Fibroblast of peridontal ligament (primary cell): ENCODE data around the gene MACROD2.

Source experiments
- DNase-seq: peaks from one replicate; pipeline ENCODE4 v3.0.0-alpha.2; 2010; ENCODE audit errors: extremely low read depth

The MACROD2 gene

DNA sequence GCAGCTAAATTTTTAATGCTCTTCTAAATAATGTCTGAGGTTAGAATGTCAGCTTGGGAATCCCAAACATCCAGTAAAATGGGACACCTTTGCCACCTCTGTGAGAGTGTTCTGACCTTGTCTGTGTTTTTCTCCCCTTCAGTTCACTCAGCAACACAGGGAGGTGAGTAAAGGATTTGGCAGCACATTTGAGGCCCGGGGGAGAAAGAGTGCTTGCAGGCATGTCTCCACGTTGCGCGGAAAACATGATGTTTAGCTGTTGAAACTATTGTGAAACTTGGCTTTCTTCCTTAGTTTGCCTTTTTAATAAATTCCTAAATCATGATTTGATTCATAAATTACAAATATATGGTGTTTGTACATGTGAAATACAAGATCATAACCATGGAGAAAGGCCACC lies 1049.9 kb downstream of the MACROD2 start:
- DNase-seq, result no peak

DNA sequence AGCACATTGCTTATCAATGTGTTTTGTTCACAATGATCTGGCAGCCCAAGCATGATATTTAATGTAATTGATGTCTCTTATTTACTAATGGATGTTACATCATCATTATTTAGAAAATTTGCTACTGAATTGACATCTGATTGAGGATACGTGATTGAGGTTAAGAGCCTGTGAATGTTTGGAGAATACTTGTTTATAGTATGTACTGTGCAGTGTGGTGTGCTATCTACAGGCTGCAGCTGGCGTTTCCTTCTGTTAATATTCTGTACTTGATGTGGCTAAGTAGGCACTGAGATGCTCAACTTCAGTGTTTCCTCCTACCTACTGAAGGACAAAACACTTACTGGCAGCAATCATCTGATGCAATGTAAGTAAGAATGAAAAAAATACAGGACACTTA lies 1051.7 kb downstream of the MACROD2 start:
- DNase-seq, result no peak

DNA sequence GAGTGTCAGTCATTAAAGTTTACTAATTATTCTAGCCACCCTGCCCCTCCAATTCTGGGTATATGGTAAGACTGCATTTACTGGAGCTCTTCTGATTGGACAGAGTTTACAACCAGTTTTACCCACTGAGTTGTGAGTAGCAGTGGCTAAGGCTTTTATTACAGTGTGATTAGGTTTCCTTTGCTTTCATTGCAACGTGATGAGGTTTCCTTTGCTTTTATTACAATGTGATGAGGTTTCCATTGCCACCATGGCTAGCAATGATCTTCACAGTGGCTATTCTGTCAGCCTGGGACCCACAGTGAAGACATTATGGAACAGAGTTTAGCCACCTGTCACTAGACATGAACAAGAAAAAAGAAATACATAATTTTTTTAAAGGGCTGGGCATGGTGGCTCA lies 1052.3 kb downstream of the MACROD2 start:
- no peak for DNase-seq

DNA sequence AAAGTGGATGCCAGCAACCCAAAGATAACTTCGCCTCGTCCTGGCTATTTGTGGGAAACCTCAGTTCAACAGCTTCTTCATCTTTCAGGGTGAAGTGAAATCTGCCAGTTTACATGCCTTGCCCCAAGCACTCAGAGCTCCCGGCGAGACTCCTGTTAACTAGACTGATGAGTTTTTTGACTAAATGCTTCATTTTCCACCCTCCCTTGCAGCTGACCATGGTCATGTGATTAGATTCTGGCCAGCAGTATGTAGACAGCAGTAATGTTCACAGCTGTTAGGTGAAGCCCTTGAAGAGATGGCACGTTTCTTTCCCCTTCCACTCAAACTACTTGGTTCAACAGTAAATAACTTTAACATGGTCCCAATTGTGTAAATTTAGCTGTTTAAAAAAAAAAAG lies 1060.9 kb downstream of the MACROD2 start:
- no peak for DNase-seq

GRCh38 chr20:15058841-15059240 lies 1063.5 kb downstream of the MACROD2 start:
- no peak for DNase-seq

DNA sequence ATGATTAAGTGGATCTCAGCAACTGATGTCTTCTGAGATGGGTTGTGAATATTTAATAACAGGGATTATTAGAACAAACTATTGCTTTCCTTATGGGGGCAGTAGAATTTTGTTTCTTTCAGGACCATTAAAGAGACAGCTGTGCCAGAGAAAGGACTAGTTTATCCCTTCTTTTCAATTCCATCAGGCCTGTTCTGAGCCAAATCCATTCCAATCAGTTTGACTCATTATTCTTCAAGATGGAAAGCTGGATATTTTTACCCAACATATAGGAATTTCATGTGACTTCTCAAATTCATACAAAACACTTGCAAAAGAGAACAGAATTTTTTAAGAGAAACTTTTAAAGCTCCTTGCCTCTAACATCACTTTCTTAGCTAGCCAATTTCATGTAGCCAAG lies 1064.1 kb downstream of the MACROD2 start:
- DNase-seq, result peak; percentile 7

DNA sequence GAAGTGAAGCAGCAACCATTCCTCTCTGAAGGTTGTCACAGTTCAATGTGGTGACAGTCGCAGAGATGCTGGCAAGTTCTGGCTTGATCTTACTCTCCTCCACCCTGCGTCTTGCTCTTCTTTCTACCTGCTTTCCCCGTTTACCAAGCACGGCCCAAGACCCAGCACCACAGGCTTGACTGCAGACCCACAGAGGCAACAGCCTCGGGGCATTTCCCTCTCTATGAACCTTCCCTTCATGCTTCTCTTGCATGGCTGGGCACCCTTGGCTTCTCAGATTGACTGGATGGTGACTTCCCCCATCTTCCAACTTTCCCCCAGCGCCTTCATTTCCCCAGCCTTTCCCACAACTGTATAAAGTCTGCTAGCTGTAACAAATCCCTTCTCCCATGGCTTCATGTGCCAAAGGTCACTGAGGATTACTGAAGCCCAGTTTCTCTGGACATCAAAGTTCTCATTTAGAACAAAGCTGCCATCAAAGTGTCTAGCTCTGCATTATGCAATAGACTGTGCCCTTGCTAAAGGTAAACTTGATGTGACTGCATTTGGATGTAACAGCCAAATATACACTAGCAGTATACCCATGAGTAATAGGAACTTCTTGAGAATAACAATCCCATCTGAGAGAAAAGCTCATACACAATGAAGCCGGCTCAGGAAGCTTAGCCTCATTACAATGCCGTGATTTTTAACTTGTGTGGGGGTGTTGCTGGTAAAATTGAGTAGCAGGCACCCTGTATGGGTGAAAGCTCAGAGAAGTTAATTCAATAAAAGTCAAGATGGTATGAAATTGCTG lies 1065.1 kb downstream of the MACROD2 start:
- no peak for DNase-seq

DNA sequence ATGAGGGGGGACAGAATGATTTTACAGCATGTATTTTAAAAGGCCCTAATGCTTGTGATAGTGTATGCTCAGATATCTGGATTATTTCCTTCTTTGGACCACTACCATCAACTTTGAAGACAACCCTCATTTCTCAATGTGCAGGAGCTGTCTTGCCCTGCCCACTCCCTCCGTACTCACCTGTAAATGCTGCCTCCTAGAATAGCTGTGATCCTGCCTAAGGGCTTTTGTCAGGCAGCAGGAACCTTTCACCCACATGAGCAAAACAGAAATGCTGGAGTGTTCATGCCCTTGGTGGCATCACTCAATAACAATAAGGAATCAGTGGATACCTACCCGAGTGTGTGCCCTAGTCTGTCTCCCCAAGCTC lies 1065.7 kb downstream of the MACROD2 start:
- DNase-seq, result no peak

DNA sequence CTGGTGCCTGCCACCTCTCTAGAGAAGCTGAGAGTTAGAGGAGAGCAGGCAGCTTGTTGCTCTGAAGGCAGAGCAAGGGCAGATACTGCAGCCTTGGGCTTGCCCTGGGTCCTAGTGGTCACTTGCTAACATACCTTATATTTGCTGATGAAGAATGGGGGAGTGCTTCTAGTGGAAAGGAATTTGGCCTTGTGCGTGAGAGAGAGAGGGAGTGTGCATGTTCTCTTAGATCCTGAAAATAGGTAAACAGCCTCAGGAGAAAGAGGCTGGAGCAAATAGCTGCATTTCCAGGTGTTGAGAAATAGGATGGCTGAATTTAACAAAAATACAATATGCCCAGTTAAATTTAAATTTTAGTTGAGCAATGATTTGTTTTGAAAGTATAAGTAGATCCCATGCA lies 1066.6 kb downstream of the MACROD2 start:
- DNase-seq, result no peak

- DNase-seq, result no peak
These were observed 1067.8 kb downstream of the MACROD2 start for GRCh38 chr20:15063081-15063480.

- DNase-seq, result no peak
These were observed 1069.4 kb downstream of the MACROD2 start for GRCh38 chr20:15064741-15065140.

GRCh38 chr20:15065794-15066193 lies 1070.5 kb downstream of the MACROD2 start:
- peak; percentile 2 for DNase-seq

GRCh38 chr20:15068486-15068885 lies 1073.2 kb downstream of the MACROD2 start:
- DNase-seq, result no peak

GRCh38 chr20:15069355-15069754 lies 1074.0 kb downstream of the MACROD2 start:
- no peak for DNase-seq

GRCh38 chr20:15071085-15071808 lies 1075.9 kb downstream of the MACROD2 start:
- DNase-seq, result no peak

DNA sequence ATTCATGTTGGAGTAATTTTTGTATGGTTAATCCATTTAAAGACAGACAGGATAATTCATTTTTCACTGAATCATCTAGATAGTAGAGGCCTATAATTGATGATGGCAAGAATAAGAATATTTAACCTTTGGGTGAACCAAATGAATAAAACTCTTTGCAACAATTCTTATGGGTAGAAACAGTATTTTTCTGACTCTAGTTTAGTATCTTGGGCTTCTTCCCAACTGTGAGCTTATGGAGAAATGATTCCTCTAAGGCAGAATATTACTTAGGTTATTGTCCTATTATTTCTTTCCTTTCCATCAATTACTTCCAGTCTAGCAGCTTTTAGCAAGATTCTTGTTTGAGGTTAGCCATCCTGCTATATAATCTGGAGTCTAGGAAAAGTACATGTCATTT lies 1077.0 kb downstream of the MACROD2 start:
- no peak for DNase-seq

DNA sequence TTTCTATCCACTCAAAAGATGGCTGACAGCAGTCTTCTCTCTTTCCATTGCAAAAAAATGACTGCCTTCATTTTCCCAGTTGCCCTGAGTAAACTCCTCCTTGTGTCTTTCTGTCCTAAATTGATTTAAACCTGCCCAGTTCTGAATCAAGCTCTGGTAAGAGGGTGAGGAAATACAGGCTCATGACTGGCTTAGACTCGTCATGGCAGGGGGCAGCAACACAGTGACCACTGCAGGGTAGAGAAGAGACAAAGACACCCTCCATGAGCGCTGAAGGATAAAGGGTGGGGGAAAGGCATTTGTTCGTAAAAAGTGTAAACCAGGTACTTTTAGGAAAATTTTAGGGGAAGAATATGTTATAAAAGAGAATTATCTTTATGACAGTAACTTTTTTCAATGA lies 1080.3 kb downstream of the MACROD2 start:
- DNase-seq, result no peak

- DNase-seq, result no peak
These were observed 1081.5 kb downstream of the MACROD2 start for GRCh38 chr20:15076785-15077184.

GRCh38 chr20:15077733-15078250 lies 1082.5 kb downstream of the MACROD2 start:
- DNase-seq, result no peak

- DNase-seq, result no peak
These were observed 1084.5 kb downstream of the MACROD2 start for GRCh38 chr20:15079594-15080340.

- DNase-seq, result no peak
These were observed 1085.9 kb downstream of the MACROD2 start for GRCh38 chr20:15081261-15081660.

- peak; percentile 14 for DNase-seq
These were observed 1096.2 kb downstream of the MACROD2 start for GRCh38 chr20:15091421-15092037.
